HG03064 (cell line): Measurements from ENCODE around the gene NID1.
A peak's percentile ranks its signal among the peaks of the same experiment; 100 is the strongest.
"Not testable (repeated sequence)": the region's sequence is repeated elsewhere in the genome, so short reads cannot be mapped to it uniquely, and the experiment has no call there.

ENCODE experiments used
- ATAC-seq: cut with Tn5 transposase; IDR thresholded peaks from one replicate; pipeline ENCODE4 v1.9.1; 2021; ENCODE audit warnings: low read depth; ENCODE audit not compliant: unreplicated experiment

The NID1 gene

DNA sequence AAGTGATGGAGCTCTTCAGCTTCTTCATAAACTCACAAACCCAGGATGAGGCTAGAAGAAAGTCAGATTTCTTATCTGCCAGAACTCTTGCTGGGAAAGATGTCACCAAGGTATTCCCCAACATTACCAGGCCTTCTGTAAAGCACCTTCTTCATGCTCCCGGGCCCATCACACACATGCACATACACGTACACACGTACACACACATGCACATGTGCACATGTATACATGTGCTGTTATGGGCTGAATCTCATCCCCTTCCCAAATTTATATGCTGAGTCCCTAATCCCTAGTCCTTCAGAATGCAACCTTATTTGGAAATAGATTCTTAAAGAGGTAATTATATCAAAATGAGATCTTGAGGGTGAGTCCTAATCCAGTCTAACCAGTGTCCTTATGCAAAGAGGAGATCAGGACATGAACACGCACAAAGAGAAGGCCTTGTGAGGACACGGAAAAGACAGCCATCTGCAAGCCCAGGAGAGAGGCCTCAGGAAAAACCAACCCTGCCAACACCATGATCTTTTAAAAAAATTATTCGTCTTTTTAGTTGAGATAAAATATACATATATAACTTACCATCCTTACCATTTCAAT, 121.8 kb downstream of the NID1 start:
- no peak for ATAC-seq

- no peak for ATAC-seq
Observed at GRCh38 chr1:235942625-235942934, 122.3 kb downstream of the NID1 start.

DNA sequence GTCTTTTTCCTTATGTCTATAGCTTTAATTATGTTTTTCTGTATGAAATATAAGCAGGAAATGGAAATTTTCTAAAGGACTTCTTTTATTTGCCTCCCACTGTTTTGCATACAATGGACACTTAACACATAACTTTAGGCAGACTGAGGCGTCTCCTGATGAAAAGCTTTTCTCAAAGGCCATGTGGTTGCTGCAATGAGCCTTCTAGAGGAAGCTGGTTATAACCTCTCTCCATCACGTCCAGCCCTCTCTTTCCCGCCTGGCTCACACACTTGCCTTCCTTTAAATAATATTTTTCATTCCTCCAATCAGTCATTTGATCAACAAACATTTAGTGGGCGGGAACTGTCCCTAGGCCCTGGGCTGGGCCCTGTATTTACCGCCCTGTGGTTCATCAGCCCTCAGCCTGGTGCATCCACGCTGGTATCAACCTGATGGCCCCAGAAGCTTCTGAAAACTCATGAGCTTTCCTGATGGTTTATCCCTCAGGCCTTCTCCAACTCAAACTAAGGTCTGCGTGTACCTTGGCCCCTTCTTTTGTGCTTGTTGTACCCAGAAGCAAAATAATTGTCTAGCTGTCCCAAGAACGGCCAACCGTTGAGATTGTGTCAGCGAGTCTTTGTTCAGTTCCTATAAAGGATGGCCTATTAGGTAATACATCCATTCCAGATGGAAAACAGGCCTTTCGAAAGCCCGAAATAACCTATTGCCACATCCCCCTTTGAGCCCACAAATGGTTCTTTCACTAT, 122.8 kb downstream of the NID1 start:
- no peak for ATAC-seq

DNA sequence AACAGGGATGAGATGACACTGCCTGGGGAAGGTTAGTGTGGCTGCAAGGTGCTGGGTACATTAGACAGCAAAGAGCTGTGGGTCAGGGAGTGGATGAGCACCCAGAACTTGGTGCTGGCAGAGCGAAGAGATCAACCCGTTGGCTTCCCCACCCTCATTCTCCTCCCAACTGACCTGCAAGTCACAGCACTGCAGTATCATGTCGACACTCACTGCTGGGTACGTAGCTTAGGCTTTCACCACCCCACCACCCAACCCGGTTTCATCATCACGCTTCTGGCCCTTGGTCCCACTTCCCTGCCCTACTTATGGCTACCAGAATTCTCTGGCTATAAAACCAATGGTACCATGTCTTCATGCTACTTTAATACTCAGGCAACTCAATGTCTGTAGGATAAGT, 124.6 kb downstream of the NID1 start:
- no peak for ATAC-seq

DNA sequence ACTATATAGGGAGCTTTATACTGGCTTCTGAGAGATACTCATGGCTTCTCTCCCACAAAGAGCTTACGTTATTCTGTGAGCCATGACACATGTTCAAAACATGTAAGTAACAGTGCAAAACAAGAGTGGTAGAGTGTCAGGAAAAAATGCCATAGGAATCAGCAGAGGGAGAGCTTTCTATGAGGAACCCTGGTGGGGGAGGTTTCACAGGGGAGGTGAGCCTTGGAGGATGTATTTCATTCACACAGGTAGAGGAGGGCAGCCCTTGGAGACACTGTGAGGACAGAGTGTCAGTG, 125.5 kb downstream of the NID1 start:
- ATAC-seq, result no peak

DNA sequence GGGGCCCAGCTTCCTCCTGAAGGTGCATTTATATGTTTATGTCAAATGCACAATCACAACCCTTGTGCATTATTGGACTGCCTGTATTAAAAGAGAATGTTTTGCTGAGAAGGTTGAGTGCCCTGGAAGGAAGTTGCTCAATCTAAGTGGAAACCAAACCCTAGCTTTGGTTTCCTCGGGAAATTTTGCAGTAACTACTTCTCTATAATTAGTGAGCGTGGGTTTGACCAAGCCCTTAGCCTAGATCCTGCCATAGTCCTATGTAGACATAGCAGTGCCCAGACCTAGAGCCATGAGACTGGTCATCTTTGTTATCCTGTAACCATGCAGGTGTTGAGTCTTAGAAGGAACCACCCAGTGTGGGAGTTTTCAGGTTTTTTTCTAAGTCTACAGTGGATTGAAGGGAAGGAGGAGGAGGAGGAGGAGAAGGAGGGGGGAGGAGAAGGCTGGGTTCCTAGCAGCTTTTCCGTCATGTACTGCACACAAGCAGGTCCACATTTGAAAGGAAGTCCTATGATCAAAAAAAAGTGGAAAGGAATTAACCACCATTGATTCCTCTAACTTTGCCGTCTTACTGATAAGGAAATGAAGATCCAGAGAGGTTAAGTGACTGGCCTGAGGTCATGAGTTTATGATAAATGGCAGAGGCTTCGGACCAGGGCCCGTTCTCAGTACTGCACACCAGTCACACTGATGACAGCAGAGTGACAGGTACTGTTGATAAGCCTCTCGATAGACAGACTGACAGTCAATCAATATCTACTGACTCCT, 126.0 kb downstream of the NID1 start:
- ATAC-seq, result no peak

DNA sequence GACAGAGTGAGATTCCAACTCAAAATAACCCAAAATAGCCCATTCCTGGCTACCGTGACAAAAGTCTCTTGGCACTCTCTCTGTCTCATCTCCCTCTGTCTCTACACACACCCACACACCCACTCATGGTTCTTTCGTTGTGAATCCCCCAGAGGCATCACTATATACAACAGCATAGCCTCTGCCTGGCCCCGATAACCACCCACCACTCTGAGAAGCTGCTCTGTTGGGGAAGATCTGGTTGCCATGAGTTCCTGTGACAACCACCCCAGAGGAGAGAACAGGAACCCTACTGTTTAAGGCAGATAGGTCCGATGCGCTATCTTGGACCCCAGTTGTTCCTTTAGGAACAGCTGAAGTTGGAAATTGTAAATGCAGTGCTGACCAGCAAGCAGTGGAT, 127.8 kb downstream of the NID1 start:
- no peak for ATAC-seq

- no peak for ATAC-seq
Observed at GRCh38 chr1:235935235-235936225, 129.4 kb downstream of the NID1 start.

DNA sequence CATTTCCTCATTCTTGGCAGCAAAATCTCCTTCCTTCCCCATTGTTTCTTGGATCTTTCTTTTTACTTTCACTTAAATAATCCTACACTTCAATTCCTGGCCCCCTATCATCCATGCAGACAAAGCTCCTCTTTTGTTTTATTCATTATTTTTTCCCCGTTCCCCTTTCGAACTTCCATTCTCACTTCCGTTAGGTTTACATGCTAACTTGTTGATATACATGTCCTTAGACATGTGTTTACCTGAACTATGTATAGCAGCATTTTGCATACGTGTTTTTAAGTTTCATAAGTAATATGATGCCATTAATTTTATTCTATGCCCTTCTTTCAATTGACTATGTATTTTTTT, 131.1 kb downstream of the NID1 start:
- ATAC-seq, result no peak

DNA sequence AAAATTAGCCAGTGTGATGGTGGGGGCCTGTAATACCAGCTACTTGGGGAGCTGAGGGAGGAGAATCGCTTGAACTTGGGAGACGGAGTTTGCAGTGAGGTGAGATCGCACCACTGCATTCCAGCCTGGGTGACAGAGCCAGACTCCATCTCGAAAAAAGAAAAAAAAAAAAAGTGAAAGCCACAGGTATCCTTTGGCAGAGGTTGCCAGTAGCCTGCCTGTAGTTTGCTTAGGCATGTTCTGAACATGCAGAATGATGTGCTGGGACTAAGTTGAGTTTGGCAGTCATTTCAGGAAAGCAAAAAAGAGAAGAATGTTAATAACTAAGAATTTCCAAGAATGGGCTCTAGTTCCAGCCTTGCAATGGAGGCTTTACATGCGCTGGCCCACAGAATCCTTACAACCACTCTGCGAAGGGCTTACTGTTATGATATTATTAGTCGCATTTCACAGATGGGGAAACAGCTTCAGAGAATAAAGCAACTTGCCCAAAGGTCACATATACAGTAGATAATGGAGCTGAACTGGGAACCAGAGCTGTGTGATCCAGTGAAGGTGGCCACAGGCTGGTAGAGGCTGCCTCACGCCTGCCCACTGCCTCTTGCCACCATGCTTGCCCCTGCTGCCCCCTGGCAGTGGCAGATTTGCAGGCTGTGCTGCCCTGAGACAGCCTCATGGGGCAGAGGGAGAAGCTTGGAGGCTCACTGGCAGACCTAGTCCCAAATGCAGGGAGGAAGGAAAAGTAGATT, 131.7 kb downstream of the NID1 start:
- no peak for ATAC-seq

- peak; percentile 55 for ATAC-seq
Observed at GRCh38 chr1:235932090-235932510, 132.8 kb downstream of the NID1 start.

- ATAC-seq, result no peak
Observed at GRCh38 chr1:235931171-235931738, 133.6 kb downstream of the NID1 start.

- no peak for ATAC-seq
Observed at GRCh38 chr1:235930543-235930942, 134.3 kb downstream of the NID1 start.

DNA sequence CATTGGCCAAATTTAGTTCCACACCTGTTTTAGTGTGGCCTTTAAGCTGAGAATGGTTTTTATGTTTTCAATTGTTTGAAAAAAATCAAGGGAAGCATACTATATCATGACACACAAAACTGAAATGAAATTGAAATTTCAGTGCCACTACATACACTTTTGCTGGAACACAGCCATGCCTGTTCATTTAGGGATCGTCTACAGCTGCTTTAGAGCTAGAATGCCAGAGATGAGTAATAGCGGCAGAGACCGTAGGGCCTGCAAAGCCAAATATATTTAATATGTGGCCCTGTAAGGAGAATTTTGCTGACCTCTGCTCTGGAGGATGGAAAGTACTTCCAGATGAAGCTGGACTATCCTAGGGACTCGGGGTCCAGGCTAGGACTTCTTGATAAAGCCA, 135.7 kb downstream of the NID1 start:
- ATAC-seq, result no peak

DNA sequence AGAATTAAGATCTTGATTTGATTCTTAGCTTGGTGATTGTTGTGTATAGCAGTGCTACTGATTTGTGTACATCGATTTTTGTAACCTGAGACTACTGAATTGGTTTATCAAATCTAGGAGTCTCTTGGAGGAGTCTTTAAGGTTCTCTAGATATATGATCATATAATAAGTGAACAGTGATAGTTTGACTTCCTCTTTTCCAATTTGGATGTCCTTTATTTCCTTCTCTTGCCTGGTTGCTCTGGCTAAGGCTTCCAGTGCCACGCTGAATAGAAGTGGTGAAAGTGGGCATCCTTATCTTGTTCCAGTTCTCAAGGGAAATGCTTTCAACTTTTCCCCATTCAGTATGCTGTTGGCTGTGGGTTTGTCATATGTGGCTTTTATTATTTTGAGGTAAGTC, 136.7 kb downstream of the NID1 start:
- ATAC-seq, result no peak

DNA sequence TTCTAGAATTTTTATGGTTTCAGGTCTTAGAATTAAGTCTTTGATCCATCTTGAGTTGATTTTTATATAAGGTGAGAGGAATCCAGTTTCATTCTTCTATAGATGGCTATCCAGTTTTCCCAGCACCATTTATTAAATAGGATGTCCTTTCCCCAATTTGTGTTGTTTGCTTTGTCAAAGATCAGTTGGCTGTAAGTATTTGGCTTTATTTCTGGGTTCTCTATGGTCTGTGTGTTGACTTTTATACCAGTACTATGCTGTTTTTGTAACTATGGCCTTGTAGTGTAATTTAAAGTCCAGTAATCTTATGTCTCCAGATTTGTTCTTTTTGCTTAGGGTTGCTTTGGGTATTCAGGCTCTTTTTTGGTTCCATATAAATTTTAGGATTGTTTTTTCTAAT, 137.3 kb downstream of the NID1 start:
- ATAC-seq, result not testable (repeated sequence)
